Pons (tissue), 1 donor: ENCODE data around the gene SMTNL2.
A peak's percentile ranks its signal among the peaks of the same experiment; 100 is the strongest.

ENCODE experiments used
- DNase-seq: peaks from one replicate; pipeline ENCODE4 v3.0.0-alpha.2; 2016; ENCODE audit warnings: low spot score

Gene SMTNL2

DNA sequence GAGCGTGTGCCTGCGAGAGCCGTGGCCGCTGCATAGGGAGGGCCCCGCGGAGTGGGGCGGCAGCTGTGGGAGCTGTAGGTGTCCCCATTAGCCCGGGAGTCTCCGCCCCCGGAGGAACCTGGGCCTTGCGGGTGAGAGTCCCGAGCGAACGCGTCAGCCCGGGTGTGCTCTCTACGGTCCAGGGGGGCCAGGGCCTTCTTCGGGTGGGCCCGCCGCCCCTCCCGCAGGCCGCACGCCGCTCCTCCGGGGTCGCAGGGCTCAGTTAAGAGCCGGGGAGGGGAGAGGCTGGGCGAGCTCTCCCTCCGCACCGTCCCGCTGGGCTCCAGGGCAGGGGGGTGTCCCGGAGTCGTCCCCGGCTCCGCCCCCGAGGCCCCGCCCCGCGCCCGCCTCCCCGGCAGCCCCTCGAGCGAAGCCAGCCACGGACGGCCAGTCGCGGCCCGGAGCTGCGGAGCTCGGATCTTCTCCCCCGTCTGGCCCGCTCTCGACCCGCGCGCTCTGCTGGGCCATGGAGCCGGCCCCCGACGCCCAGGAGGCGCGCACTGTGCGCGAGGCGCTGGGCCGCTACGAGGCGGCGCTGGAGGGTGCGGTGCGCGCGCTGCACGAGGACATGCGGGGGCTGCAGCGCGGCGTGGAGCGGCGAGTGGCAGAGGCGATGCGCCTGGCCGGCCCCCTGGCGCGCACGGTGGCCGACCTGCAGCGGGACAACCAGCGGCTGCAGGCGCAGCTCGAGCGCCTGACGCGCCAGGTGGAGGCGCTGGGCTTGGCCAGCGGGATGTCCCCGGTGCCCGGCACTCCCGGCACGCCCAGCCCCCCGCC is at the start of gene SMTNL2:
Gene SMTNL2, plus strand, starts transcription at position 429 of the 816 bp plus-strand sequence. Its CDS starts 77 bp downstream, at position 506.
- no peak for DNase-seq

DNA sequence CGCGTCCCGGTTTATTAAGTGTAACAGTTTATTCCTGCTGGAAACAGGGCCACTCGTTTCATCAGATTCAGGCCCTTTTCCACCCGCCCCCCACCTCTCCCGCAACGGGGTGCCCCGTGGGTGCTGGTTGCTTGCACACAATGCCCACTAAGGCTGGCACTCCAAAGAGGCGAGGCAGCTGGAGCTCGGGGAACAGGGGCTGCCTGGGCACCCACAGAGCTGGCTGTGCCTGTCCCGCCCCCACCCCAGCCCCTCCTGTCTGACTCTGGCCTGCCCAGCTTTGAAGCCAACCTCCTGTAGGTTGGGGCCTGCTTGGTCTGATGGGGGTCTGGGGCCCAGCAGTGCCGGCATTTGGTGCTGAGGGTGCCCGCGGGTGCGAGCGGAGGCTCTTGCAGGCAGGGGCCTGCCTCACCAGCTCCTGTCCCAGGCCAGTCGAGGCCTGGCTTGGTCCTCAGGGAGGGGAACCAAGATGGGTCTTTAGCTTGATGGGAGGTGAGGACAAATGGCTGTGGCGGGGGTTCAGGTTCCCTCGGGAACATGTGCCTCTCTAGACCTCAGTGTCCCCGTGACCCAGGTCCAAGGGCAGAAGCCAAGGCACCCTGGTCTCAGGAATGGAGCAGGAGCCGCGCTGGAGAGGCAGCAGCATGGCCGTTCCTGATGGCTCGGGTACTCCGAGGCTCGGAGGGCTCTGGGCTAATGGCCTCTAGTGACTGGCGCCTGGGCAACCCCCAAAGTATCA is 49.2 kb upstream of the SMTNL2 start:
- peak; percentile 17 for DNase-seq

DNA sequence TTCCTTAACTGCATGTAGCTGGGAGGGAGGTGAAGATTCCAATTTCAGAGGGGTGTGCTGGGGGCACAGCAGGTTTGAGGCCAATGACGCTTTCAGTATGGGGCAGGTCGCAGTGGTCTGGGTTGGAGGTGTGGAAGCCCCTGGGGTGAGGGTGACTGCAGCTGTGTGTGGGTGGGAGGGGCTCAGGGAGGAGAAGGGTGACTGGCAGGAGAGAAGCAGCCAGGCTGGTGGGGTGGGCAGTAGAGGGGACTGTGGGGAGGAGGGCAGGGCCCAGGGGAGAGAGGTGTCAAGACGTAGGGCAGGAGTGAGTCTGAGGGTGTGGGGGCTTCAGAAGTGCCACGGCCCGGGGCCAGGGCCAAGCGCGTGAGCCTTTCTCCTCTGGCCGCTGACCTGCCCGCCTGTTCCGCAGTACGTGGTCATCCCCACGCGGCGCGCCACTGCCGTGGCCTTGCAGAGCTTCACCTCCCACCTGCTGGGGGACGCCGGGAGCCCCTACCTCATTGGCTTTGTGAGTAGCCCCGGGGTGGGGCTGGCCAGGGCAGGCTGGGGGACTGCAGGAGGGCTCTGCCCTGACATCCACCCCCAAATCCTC is 48.6 kb upstream of the SMTNL2 start:
- DNase-seq: no peak

DNA sequence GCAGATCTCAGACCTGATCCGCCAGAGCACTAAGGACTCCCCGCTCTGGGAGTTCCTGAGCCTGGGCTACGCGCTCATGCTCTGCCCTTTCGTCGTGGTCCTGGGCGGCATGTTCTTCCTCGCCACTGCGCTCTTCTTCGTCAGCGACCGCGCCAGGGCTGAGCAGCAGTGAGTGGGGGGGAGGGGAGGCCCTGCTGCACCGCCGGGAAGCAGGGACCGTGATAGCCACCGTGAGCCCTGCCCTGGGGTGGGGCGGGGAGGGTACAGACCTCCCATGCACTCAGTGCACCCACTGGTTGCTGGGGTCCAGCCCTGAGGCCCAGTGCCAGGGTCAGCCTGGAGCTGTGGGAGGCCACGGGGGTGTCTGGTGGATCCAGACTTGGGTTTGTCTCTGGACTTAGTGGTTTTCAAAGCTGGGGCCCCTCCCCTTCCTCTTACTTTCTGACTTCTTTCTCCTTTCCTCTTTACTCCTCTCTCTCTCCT is 48.0 kb upstream of the SMTNL2 start:
- no peak for DNase-seq

DNA sequence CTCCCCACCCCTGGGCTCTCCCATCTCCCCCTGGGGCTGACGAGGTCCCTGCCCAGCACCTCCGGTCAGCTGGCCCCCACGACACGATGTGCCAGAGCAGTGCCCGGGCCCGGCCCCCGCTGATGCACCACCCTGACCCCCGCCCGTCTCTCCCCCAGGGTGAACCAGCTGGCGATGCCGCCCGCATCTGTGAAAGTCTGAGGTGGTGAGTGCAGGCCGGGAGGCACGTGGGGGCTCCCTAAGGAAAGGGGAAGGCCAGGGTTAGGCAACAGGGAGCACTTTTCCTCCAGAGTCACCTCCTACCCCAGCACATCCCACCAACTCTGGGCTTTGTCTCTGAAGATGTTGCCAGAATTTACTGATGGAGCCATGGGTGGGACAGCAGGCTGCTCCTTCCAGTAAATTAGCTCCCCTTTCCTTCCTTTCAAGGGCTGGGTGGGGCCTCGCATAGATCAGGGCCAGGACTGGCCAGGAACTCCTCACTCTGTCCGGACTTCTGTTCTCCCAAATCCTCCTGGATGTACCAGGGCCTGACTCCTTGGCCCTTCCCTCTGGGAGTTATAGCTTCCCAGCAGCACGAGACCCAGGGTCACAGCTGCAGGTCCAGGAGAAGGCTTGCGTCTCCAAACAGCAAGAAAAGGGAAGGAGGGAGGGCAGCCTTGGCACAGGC is 47.5 kb upstream of the SMTNL2 start:
- peak; percentile 53 for DNase-seq

DNA sequence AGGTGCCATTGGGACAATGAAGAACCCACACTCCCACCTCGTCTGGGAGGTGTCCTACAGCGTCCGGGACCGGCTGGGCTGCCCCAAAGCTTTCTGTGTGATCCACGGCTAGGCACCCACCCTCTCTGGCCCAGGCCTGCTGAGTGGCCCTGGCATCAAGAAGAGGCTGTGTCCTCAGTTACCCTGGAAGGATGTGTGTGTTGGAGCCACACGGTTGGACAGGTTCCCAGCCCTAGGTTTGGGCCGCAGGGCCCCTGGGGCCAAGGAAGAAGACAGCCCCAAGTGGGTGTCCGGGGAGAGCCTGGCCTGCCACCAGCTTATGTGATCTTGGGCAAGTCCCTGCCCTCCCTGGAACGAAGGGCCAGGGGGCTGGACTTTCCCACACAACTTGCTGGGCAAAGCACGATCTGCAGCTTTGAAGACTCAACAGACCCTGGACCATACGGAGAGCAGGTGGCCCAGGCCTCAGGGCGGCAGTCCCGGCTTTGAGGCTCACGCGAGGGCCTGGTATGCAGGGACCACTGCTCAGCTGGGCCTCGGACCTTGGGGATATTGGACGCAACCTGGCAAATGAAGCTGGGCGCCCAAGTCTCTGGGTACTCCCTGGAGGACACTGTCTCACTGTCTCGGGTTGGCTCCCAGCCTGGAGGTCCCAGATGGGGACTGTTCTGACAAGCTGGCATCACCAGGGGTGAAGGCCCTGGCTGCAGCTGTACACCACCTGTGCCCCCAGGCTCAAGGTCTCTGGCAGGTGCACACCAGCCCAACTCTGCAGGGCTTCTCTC is 46.7 kb upstream of the SMTNL2 start:
- DNase-seq: peak; percentile 93

DNA sequence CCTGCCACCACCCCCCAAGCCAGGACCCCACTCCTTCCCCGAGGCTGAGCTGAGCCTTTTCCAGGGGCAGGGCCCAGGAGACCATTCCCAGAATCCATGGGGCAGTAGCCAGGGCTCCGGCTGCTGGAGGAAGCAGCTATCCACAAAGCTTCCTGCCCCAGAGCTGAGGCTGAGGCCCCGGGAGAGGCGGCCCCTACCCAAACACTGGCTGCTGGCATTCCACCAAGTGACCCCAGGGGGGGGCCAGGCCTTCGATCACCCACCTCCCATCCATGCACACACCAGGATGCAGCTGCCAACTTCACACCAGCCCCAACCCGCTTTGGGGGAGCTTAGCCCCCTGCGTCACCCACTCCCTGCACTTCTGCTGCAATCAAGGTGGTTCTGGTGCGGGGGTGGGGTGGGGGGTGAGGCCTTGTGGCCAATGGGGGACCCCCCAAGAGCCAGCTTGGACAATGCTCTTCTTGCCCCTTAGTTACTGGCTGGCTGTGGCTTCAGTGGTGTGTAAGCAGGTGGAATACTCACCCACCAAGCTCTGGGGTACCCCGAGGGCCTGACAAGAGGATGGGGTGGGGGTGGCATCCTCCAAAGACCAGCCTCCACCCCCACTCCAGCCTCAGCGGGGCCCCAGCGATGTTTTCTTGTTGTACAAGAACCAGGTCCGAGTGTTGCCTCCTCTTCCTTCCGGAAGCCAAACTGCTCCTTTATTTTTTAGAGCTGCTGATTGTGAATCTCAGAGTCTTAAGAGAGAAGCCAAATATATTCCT is 45.9 kb upstream of the SMTNL2 start:
- DNase-seq: no peak

DNA sequence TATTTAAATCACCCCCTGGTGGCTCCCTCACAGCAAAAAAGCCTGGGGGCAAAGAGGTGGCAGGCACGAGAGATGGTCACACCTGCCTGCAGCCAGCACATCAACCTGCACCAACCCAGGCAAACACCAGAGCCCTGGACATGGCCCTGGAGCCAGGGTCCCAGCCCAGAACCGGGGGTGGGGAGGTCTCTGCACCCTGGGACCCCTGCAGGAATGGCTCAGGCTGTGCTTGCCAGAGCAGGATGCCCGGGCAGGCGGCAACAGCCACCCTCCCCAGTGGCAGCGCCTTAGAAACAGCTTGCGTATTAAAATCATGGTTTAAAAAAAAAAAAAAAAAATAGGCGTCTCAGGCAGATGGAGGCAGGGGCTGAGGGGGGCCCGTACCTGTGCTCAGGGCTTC is 45.3 kb upstream of the SMTNL2 start:
- no peak for DNase-seq

DNA sequence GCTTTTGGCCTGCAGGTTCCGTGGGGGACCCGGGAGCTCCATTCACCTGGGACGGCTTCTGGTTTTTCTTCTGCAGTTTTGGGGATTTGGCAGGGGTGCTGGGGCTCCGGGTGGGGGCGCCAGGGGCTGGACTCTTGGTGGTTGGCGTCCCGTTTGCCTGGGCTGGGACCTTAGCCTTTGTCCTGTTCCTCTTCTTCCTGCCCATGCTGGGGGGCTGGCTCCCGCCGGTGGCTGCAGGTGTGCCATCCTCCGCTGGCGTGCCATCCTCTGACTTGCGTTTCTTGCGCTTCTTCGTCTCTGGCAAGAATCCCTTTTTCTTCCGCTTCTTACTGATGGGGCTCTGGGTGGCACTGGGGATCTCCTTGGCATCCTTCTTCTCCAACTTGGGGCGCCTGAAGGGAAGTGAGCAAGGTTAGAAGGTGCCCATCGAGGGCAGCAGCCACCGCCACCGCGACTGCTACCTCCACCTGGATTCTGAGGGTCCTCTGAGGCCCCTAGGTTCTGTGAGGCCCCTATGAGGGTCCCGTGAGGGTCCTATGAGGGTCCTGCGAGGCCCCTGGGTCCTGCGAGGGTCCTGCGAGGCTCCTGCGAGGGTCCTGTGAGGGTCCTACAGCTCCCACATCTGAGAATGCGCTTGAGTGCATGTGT is 44.6 kb upstream of the SMTNL2 start:
- no peak for DNase-seq

DNA sequence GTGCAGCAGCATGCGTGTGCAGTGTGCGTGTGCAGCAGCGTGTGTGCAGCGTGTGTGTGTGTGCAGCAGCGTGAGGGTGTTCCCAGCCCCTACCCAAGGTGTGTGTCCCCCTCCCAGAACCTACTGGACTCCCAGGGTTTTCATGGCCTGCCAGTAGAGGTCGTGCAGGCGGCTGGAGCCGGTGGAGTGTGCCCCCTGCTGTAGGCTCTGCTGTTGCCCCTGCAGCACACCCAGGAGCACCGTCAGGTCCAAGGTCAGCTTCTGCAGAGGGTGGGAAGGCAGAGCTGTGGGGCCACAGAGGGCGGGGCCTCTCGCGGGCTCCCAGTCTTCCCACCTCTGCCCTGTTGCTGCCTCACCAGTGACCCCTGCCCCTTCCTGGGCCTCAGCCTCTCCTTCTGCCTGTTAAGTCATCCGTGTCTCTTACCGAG is 44.1 kb upstream of the SMTNL2 start:
- DNase-seq: peak; percentile 23

DNA sequence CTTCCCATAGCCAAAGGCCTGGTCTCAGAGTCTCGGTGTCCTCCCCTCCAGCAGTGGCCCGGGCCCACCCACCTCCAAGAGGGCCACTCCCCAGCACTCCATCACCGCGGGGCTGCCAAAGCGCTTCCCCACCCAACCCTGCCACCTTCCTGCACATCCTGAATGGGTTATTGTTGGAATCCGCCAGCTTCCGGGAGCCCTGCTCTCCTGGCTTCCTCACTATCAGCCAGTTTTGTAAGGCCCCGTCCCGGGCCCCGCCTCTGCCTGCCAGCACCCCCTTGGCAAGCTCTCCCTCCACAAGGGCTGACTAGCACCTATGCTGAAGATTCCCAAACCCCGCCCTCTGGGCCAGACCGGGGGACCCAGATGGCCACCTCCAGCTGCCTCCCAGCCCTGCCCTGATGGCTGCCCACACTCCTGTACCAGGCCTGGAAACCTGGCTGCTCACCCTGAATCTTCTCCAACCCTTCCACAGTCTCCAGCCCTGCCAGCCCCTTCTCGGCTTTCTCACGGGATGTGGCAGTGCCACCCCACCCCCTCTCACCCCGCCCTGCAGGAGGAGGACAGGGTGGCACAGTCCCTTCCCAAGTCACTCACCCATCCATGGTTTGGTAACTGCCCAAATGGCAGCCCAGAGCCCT is 43.5 kb upstream of the SMTNL2 start:
- DNase-seq: peak; percentile 27

DNA sequence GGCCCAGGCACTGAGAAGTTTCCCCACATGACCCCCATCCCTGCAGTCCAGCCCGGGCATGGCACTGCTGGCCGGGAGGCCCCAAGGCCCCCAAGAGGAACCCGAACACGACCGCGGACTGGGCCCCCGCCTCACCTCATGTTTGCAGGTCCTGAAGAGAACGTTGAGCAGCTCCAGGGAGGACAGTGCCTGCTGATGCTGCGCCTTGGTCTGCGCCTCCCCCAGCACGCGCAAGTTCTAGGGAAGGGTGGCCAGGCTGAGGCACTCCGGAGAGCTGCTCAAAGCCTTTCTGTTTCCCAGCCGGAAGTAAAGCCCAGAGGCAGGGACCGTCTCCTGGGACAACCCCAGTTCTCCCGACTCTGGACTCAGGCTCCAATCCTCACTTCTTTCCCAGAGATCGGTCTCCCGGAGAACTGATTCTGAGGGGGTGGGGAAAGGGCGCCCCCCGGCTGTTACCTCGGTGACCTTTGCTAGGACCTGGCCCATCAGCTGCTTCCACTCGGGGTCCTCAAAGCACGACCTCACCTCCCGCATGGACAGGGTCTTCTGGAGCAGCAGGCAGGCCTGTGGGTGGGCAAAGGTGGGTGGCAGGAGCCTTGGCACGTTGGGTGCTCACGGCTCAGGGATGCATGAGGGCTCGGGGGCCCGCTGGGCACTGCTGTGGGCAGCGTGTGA is 42.9 kb upstream of the SMTNL2 start:
- DNase-seq: peak; percentile 57

DNA sequence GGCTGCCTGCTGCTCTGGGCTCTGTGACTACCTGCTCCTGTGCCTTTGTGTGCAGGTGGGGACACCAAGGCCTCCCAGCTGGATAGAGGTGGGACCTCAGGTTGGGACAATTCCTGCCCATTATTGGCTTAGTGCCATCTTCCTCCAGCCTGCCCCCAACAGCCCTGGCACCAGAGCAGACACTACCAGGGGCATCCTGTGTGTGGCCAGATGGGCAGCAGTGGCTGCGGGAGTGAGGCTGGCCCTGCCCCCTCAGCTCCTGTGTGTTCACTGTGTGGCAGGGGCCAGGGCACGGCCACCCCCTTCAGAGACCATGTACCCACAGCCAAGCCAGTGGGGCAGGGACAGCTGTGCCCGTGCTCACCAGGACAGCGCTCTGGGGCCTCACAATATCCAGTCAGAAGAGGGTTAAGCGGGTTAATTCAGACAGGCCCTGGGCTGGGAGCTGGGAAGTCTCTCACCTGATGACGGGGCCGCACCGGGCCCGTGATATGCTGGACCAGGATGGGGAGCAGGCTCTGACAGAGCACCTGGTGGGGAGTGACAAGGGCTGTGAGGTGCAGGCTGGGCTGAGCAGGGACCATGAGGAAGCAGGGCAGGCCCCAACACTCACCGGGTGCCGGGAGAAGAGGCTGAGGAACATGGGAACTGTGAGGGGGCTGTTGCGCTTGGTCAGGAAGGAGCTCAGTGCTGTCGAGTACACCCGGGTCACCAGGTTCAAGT is 42.2 kb upstream of the SMTNL2 start:
- DNase-seq: no peak

DNA sequence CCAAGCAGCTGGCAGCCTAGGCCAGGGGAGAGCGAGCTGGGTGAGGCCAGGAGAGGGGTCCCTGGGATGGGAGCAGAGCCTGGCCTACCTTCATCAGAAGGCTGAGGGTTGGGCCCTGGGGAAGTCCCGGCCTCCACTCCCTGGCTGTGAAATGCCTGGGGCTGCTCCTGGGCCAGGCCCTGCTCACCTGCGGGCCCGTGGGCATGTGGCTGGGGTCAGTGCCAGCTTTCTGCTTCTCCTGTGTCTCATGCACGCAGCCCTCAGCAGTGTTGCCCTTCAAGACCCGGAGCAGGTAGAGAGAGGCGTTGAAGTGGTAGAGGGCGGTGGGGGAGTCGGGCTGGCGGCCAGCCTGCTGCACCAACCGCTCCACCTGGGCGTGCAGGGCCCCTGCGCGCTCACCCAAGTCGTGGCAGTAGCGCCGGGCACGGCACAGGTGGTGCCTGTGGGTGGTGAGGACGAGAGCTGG is 41.6 kb upstream of the SMTNL2 start:
- no peak for DNase-seq

DNA sequence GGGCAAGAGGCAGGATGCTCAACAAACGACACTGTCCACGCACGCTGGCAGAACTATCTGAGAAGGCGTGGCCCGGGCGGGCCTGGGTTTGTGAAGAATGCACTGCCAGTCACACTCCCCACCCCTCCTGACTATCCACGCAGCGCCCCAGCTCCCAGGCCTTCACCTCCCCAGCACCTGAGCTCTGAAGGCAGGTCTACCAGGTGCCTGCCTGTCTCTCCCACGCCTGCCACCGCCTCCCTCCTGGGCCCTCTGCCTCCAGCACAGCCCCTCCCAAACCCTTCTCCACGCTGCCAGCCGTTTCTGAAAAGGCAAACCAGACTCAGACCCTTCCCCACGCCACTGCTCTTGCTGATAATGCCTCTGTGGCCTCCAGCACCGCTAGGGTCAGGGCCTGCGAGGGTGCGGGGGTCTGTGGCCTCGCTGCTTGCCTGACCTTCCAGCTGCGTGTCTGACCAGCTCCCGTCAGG is 40.7 kb upstream of the SMTNL2 start:
- DNase-seq: no peak

DNA sequence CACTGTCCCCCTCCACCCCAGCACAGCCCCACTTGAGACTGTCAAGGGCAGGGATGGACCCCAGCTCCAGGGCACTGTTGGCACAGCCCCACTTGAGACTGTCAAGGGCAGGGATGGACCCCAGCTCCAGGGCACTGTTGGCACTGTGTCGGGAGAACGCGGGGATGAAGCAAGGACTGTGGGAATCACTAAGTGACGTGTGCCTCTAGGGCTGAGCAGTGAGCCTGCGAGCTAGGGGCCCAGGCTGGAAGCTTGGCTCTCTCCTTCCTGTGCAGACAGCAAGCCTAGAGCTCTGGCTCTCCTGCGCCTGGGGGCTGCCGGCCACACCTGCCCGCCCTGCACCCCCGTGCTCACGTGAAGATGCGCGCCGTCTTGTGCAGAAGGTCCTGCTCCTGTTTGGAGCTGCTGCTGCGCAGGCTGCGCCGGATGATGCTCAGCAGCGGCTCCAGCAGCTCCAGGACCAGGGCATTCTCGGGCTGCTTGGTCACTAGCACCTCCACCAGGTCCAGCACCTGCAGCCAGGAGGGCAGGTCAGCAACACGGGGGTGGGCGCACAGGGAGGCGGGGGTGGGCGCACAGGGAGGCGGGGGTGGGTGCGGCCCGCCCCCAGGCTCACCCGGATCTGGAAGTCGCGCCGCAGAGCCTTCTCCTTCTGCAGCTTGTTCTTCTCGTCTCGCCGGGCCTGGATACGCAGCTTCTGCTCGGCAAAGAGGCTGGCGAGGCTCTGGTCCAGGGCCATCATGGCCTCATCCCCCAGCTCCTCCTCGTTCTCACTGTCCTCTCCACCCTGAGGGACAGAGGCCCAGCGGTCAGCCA is 40.0 kb upstream of the SMTNL2 start:
- no peak for DNase-seq

DNA sequence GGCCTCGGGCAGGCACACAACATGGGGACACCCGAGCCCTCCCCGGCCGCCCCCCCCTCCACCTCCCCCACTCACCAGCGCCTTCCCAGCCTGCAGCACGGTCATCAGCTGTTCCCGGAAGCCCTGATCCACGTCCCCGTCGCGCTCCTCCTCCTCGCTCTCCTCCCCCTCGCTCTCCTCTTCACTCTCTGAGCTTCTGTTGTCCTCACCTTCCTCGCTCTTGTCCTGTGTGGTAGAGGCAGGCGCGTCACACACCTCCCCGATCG is 39.4 kb upstream of the SMTNL2 start:
- DNase-seq: no peak
